BJ (cell line): Measurements from ENCODE around the gene TMEM185B. TPM values are rescaled to one million over a fixed set of nuclear protein-coding genes. Genes with fewer than 3 reads are reported as not detected.

ENCODE experiments used
- CTCF ChIA-PET: fragments of 350-600 bp; formaldehyde crosslinking; extraction: SDS; loops from one replicate; lab custom pipeline; 2021; ENCODE audit warnings: antibody characterized with exemption, inconsistent platforms; lab: Yijun Ruan, JAX
- POLR2A ChIA-PET: fragments of 300-600 bp; sonication (Branson Sonifier 250); formaldehyde crosslinking; extraction: SDS; loops from one replicate; lab custom pipeline; 2021; ENCODE audit warnings: antibody characterized with exemption; lab: Charles Lee
- DNase-seq: peaks from one replicate; pipeline ENCODE4 v3.0.0-alpha.2; 2011; ENCODE audit warnings: low read depth
- H3K27me3 ChIP-seq: 2 replicates; pipeline ENCODE4 v1.6.0; 2011; ENCODE audit warnings: low read length; ENCODE audit not compliant: control insufficient read depth, insufficient read depth
- H3K36me3 ChIP-seq: 2 replicates; pipeline ENCODE4 v1.5.1; 2011; ENCODE audit warnings: low read length; ENCODE audit not compliant: control insufficient read depth, insufficient read depth
- H3K4me3 ChIP-seq: 2 replicates; pipeline ENCODE4 v1.5.1; 2011; ENCODE audit warnings: low read depth, mild to moderate bottlenecking, control low read depth, low read length
- polyA plus RNA-seq: library from polyadenylated mRNA; depleted of rRNA; stranded (reverse); fragments of >200 nt; gene quantifications from 2 replicates; pipeline ENCODE4 v1.2.3, GENCODE V29; 2011
- TF ChIP-seq, protein P1 (sequence below): IDR thresholded peaks from 2 replicates; pipeline ENCODE4 v1.5.1; 2011; ENCODE audit warnings: low read depth, mild to moderate bottlenecking, control low read depth, inconsistent platforms, low read length, moderate library complexity; ENCODE audit not compliant: insufficient read depth

TMEM185B gene
- polyA plus RNA-seq, 1 experiment = 32.0 TPM

DNA sequence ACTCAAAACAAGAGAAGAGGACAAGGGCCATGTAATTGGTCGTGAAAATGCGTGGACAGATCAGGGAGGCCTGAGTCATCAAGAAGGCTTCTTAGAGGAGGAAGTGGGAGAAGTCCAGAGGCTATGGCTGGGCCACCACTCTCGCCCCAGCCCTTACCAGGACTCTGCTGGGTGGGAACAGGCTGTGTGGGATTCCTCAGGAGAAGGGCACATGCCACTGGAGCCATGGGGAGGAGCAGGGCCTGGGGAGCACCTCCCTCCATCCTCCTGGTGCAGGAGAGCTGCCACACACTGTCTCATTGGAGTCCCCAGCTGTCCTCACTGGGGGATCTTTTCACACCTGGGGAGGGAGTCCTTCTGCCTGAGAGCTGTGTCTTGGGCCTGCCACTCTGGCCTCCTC lies 20.0 kb upstream of the TMEM185B start:
- CTCF ChIA-PET = interaction anchor here (1.0 kb wide), 1 partner anchor 70 kb away, joined by 3 read pairs; no protein-coding TSS in a partner anchor
- no peaks in the 10 kb centered on the region for H3K36me3 ChIP-seq

DNA sequence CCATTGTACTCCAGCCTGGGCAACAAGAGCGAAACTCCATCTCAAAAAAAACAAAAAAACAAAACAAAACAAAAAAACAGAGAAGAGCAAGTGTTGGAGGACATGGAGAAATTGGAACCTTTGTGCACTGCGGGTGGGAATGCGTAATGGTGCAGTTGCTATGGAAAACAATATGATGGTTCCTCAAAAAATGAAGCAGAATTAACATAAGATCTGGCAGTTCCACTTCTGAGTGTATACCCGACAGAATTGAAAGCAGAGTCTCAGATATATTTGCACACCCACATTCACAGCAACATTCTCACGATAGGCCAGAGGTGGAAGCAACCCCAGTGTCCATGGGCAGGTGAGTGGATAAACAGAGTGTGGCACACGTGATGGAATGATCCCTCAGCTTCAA lies 18.5 kb upstream of the TMEM185B start:
- CTCF ChIA-PET = no interaction called here
- DNase-seq = no peak
- TF ChIP-seq, protein P1, sequence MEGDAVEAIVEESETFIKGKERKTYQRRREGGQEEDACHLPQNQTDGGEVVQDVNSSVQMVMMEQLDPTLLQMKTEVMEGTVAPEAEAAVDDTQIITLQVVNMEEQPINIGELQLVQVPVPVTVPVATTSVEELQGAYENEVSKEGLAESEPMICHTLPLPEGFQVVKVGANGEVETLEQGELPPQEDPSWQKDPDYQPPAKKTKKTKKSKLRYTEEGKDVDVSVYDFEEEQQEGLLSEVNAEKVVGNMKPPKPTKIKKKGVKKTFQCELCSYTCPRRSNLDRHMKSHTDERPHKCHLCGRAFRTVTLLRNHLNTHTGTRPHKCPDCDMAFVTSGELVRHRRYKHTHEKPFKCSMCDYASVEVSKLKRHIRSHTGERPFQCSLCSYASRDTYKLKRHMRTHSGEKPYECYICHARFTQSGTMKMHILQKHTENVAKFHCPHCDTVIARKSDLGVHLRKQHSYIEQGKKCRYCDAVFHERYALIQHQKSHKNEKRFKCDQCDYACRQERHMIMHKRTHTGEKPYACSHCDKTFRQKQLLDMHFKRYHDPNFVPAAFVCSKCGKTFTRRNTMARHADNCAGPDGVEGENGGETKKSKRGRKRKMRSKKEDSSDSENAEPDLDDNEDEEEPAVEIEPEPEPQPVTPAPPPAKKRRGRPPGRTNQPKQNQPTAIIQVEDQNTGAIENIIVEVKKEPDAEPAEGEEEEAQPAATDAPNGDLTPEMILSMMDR = no peak
- Histone ChIP-seq H3K4me3 (no peak overlapping the region), H3K36me3 (no peaks in the 10 kb centered on the region), H3K27me3 (no peaks in the 10 kb centered on the region)
- POLR2A ChIA-PET = no interaction called here

More for the DNA sequence above, 20.0 kb upstream of the TMEM185B start:
- no peak for DNase-seq
- TF ChIP-seq, protein P1 = no peak
- Histone ChIP-seq H3K27me3 (no peaks in the 10 kb centered on the region), H3K4me3 (no peak overlapping the region)
- POLR2A ChIA-PET = no interaction called here

DNA sequence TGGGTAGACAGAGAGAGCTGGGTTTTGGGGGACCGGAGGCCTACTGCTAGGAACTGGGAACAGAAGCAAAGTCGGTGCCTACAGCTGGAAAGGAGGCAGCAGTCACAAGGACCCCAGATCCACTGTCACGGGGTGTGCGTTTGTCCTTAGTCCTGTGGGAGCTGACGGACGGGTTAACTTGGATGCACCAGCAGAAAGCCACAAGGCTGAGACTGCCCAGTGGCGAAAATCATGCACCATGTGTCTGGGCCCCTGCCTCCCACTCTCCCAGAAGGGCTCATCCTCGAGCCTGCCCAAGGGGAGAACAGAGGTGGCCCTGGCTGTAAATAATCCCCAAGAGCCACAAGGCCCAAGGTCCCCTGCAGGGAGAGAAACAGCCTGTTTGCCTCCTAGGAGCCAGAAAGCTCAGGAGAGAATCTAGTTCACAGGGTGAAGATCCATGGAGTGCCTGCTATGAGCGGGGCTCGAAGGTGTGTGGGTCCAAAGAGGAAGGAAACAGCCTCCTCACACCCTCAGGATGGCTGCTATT lies 17.8 kb upstream of the TMEM185B start:
- no peak overlapping the region for H3K4me3 ChIP-seq
- DNase-seq = no peak
- ChIA-PET POLR2A (no interaction called here), CTCF (interaction anchor here (1.0 kb wide), 1 partner anchor 13 kb away, joined by 3 read pairs; no protein-coding TSS in a partner anchor)
- no peaks in the 10 kb centered on the region for H3K36me3 ChIP-seq
- TF ChIP-seq, protein P1 = no peak
- no peaks in the 10 kb centered on the region for H3K27me3 ChIP-seq

DNA sequence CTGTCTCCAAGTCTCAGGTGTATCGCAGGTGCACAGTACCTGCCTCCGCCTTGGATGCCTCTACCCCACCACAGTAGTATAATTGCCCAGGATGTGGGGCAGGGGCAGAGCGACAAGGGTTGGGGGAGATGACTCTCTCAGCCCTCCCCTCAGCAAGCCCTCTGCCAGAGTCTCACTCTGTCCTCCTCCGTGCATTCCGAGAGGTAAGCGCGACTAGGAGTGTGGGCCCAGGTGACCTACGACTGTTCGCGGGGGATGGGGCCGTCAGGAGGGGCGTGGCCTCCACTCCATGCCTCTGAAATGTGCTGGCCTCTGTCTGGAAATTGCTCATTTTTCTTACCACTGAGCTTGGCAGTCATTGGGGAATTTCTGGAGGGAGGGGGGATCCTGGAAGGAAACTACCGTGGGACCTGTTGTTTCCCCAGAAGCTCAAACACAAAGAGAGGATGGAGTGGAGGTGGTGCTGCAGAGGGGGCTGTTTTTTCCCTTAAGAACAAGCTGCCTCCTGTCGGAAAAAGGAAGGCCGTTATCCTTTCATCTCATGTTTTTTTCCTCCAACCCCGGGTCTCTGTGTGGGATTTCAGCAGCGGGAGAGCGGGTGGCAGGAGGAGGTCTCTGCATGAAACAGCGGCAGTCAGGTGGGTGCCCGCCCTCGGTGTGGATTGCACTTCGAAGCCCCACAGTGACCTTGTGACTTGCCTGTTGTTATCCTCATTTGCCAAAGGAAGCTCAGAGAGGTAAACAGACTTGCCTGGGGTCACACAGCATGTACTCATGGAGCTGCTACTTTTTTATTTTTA lies 16.5 kb upstream of the TMEM185B start:
- CTCF ChIA-PET = interaction anchor here (1.0 to 1.6 kb wide), 4 partner anchors 9 to 64 kb away, joined by 3 to 4 read pairs (median 3); partner anchors contain the start of gene RALB

More for the DNA sequence above, 16.5 kb upstream of the TMEM185B start:
- TF ChIP-seq, protein P1 = no peak
- H3K4me3 ChIP-seq = no peak overlapping the region
- H3K36me3 ChIP-seq = no peaks in the 10 kb centered on the region
- no peaks in the 10 kb centered on the region for H3K27me3 ChIP-seq
- POLR2A ChIA-PET = interaction anchor here (0.9 kb wide), 1 partner anchor 13 kb away, joined by 3 read pairs; the partner anchor contains the start of gene RALB
- peak; percentile 67 for DNase-seq
